GM12873 (cell line): ENCODE results near the gene C16orf87.

ENCODE experiments used
- TF ChIP-seq, protein P1 (sequence below): IDR thresholded peaks from 2 replicates; pipeline ENCODE4 v1.5.1; 2012; ENCODE audit warnings: low read depth, mild to moderate bottlenecking, moderate library complexity, low read length, control low read depth; ENCODE audit not compliant: insufficient read depth; ENCODE audit errors: missing control alignments

The C16orf87 gene

GRCh38 chr16:46757339-46758050 is 73.5 kb downstream of the C16orf87 start:
- TF ChIP-seq, protein P1, sequence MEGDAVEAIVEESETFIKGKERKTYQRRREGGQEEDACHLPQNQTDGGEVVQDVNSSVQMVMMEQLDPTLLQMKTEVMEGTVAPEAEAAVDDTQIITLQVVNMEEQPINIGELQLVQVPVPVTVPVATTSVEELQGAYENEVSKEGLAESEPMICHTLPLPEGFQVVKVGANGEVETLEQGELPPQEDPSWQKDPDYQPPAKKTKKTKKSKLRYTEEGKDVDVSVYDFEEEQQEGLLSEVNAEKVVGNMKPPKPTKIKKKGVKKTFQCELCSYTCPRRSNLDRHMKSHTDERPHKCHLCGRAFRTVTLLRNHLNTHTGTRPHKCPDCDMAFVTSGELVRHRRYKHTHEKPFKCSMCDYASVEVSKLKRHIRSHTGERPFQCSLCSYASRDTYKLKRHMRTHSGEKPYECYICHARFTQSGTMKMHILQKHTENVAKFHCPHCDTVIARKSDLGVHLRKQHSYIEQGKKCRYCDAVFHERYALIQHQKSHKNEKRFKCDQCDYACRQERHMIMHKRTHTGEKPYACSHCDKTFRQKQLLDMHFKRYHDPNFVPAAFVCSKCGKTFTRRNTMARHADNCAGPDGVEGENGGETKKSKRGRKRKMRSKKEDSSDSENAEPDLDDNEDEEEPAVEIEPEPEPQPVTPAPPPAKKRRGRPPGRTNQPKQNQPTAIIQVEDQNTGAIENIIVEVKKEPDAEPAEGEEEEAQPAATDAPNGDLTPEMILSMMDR: no peak

DNA sequence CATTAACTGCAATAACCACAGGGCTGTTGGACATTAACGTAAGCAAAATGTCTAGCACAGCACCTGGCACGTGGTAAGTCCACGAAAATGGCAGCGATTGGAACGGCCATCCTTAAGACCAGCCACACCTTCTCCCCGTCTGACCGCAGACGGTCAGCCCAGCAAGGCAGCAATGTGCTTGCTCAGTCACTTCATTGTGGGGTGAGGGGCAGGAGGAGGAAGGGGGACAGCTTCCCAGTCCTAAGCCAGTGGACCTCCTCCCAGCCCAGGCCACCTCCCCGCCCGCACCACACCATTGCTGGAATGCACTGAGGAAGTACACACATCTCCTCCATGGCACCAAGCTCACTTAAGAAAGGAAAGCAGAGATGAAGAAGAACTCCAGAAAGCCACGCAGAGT is 74.2 kb downstream of the C16orf87 start:
- TF ChIP-seq, protein P1: no peak

DNA sequence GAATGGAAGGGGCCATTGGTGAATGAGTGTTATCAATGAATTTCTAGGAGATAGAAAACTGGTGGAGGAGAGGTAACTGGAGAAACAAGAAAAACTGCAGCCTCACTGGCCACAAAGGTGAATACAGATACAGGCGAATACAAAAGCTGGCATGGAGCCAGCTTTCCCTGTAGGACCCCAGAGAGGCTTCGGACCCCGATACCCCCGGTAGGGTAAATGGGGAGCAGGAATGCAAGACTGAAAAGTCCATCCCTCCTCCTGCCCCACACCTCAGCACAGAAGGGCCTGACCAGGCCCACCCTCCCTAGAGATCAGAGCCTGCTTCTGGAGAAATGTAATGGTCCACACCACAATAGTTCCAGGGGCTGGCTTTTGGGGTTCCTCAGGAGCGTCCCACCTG is 78.0 kb downstream of the C16orf87 start:
- TF ChIP-seq, protein P1: no peak

- TF ChIP-seq, protein P1: no peak
These were observed 79.6 kb downstream of the C16orf87 start for GRCh38 chr16:46751381-46751780.

GRCh38 chr16:46748775-46749705 is 81.9 kb downstream of the C16orf87 start:
- TF ChIP-seq, protein P1: no peak

GRCh38 chr16:46747777-46748651 is 83.0 kb downstream of the C16orf87 start, which contains the start of gene MYLK3:
TSS of gene MYLK3 (minus strand) at chr16:46748344. CDS start at chr16:46748193, 151 bp downstream.
- TF ChIP-seq, protein P1: no peak
